ENCODE data around the gene NEK9.

NEK9 gene

GRCh38 chr14:75143761-75144527, 17.1 kb upstream of the NEK9 start:
- H3K23ac ChIP-seq (ENCODE audit: low read length), result no peak overlapping the region
- H3K4ac ChIP-seq (ENCODE audit: low read depth, low read length), result no peak overlapping the region
- H3K36me3 ChIP-seq (ENCODE audit: control insufficient read depth, insufficient read depth, low read length), result peaks cover 2% of the 10 kb centered on the region
- H3K9ac ChIP-seq (ENCODE audit: low read length), result no peak overlapping the region
- H3K18ac ChIP-seq (ENCODE audit: low read length), result no peak overlapping the region
- peaks cover 6% of the 10 kb centered on the region for H3K79me2 ChIP-seq (ENCODE audit: control insufficient read depth, insufficient read depth, low read length)
- no CpG with 5 or more reads among the region's 9 CpGs for WGBS (ENCODE audit: extremely low coverage, insufficient coverage, low lambda C conversion rate)
- H2BK5ac ChIP-seq (ENCODE audit: low read length), result no peak overlapping the region
- H4K8ac ChIP-seq (ENCODE audit: low read depth, low read length), result no peak overlapping the region
- H2BK15ac ChIP-seq (replicated peaks; ENCODE audit: low read depth), result no peak overlapping the region
- H3K27me3 ChIP-seq (ENCODE audit: insufficient read depth, low read length, poor library complexity), result no peaks in the 10 kb centered on the region
- H3K4me1 ChIP-seq (ENCODE audit: control insufficient read depth, low read depth, low read length), result peaks cover 2% of the 10 kb centered on the region
- no peak overlapping the region for H3K56ac ChIP-seq (ENCODE audit: low read length)
- H3K79me1 ChIP-seq (ENCODE audit: low read length), result peaks cover 8% of the 10 kb centered on the region
- DNase-seq, result no peak
- no peak overlapping the region for H3K4me3 ChIP-seq (ENCODE audit: low read length)
- no peak overlapping the region for H2BK120ac ChIP-seq (ENCODE audit: low read depth, low read length)
- H3K4me2 ChIP-seq (ENCODE audit: low read length), result no peak overlapping the region
- H2AK5ac ChIP-seq (ENCODE audit: low read length), result no peak overlapping the region
- no peak overlapping the region for H3K27ac ChIP-seq (ENCODE audit: low read depth, low read length)
- H4K5ac ChIP-seq (ENCODE audit: low read length), result no peak overlapping the region

- DNase-seq, result no peak
- no peak overlapping the region for H3K27ac ChIP-seq (ENCODE audit: low read depth, low read length)
- no peak overlapping the region for H2BK5ac ChIP-seq (ENCODE audit: low read length)
- no peak overlapping the region for H2BK120ac ChIP-seq (ENCODE audit: low read depth, low read length)
- H2AK5ac ChIP-seq (ENCODE audit: low read length), result no peak overlapping the region
- no peak overlapping the region for H3K9ac ChIP-seq (ENCODE audit: low read length)
- H3K27me3 ChIP-seq (ENCODE audit: insufficient read depth, low read length, poor library complexity), result no peaks in the 10 kb centered on the region
- H4K8ac ChIP-seq (ENCODE audit: low read depth, low read length), result no peak overlapping the region
- H3K4ac ChIP-seq (ENCODE audit: low read depth, low read length), result no peak overlapping the region
- no peaks in the 10 kb centered on the region for H3K4me1 ChIP-seq (ENCODE audit: control insufficient read depth, low read depth, low read length)
- no CpG with 5 or more reads among the region's 1 CpG for WGBS (ENCODE audit: extremely low coverage, insufficient coverage, low lambda C conversion rate)
- peaks cover 8% of the 10 kb centered on the region for H3K79me1 ChIP-seq (ENCODE audit: low read length)
- peaks cover 6% of the 10 kb centered on the region for H3K79me2 ChIP-seq (ENCODE audit: control insufficient read depth, insufficient read depth, low read length)
- H3K56ac ChIP-seq (ENCODE audit: low read length), result no peak overlapping the region
- H4K5ac ChIP-seq (ENCODE audit: low read length), result no peak overlapping the region
- H2BK15ac ChIP-seq (replicated peaks; ENCODE audit: low read depth), result no peak overlapping the region
- peaks cover 2% of the 10 kb centered on the region for H3K36me3 ChIP-seq (ENCODE audit: control insufficient read depth, insufficient read depth, low read length)
- no peak overlapping the region for H3K18ac ChIP-seq (ENCODE audit: low read length)
- H3K4me2 ChIP-seq (ENCODE audit: low read length), result no peak overlapping the region
- no peak overlapping the region for H3K23ac ChIP-seq (ENCODE audit: low read length)
- H3K4me3 ChIP-seq (ENCODE audit: low read length), result no peak overlapping the region
Observed at GRCh38 chr14:75142494-75142893, 15.6 kb upstream of the NEK9 start.

- H3K27ac ChIP-seq (ENCODE audit: low read depth, low read length), result no peak overlapping the region
- peaks cover 2% of the 10 kb centered on the region for H3K36me3 ChIP-seq (ENCODE audit: control insufficient read depth, insufficient read depth, low read length)
- no peak overlapping the region for H4K5ac ChIP-seq (ENCODE audit: low read length)
- no peaks in the 10 kb centered on the region for H3K27me3 ChIP-seq (ENCODE audit: insufficient read depth, low read length, poor library complexity)
- no peak overlapping the region for H2BK5ac ChIP-seq (ENCODE audit: low read length)
- no peak overlapping the region for H2BK120ac ChIP-seq (ENCODE audit: low read depth, low read length)
- no peak overlapping the region for H3K4me2 ChIP-seq (ENCODE audit: low read length)
- H3K79me2 ChIP-seq (ENCODE audit: control insufficient read depth, insufficient read depth, low read length), result peaks cover 6% of the 10 kb centered on the region
- no peak overlapping the region for H2BK15ac ChIP-seq (replicated peaks; ENCODE audit: low read depth)
- no peak overlapping the region for H3K4me3 ChIP-seq (ENCODE audit: low read length)
- H3K23ac ChIP-seq (ENCODE audit: low read length), result no peak overlapping the region
- H3K18ac ChIP-seq (ENCODE audit: low read length), result no peak overlapping the region
- no peak overlapping the region for H3K9ac ChIP-seq (ENCODE audit: low read length)
- H3K79me1 ChIP-seq (ENCODE audit: low read length), result peaks cover 8% of the 10 kb centered on the region
- no peak overlapping the region for H3K4ac ChIP-seq (ENCODE audit: low read depth, low read length)
- H4K8ac ChIP-seq (ENCODE audit: low read depth, low read length), result no peak overlapping the region
- no peaks in the 10 kb centered on the region for H3K4me1 ChIP-seq (ENCODE audit: control insufficient read depth, low read depth, low read length)
- no peak overlapping the region for H3K56ac ChIP-seq (ENCODE audit: low read length)
- peak; percentile 62 for DNase-seq
- H2AK5ac ChIP-seq (ENCODE audit: low read length), result no peak overlapping the region
Observed at GRCh38 chr14:75141967-75142366, 15.1 kb upstream of the NEK9 start.

DNA sequence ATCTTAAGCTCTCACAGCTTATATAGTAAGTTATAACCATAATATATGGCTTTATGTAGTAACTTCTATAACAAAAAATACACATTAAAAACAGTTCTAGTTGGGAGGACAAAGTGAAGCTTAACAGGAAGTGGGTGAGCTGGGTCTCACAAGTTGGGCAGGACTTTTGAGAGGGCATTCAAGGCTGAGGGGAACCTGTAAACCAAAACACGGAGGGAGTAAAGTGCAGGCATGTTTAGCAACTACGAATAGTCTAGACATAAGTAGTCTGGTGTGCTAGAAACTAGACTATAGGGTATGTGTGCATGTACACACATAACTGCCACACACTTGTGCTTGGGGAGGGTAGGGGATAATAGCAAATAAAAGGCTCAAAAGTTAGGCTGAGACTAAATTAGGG, 14.2 kb upstream of the NEK9 start:
- no peak overlapping the region for H2AK5ac ChIP-seq (ENCODE audit: low read length)

DNA sequence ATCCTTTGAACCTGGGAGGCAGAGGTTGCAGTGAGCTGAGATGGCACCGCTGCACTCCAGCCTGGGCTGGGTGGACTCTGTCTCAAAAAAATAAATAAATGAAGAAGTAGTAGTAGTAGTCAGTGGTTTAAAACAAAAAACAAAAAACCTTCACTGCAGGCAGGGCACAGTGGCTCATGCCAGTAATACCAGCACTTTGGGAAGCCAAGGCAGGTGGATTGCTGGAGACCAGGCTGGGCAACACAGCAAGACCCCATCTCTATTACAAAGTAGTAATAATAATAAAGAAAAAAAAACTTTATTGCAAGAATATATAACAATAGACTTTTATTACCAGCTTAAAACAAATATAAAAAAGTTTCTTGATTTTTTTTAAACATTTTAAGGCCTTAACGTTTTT, 13.8 kb upstream of the NEK9 start:
- Histone ChIP-seq H2BK15ac (replicated peaks; ENCODE audit: low read depth) (no peak overlapping the region), H3K4me3 (ENCODE audit: low read length) (no peak overlapping the region), H3K9ac (ENCODE audit: low read length) (no peak overlapping the region), H3K56ac (ENCODE audit: low read length) (no peak overlapping the region), H3K27me3 (ENCODE audit: insufficient read depth, low read length, poor library complexity) (no peaks in the 10 kb centered on the region), H3K36me3 (ENCODE audit: control insufficient read depth, insufficient read depth, low read length) (peaks cover 2% of the 10 kb centered on the region), H4K8ac (ENCODE audit: low read depth, low read length) (no peak overlapping the region), H3K27ac (ENCODE audit: low read depth, low read length) (no peak overlapping the region), H3K18ac (ENCODE audit: low read length) (no peak overlapping the region), H3K4me1 (ENCODE audit: control insufficient read depth, low read depth, low read length) (no peaks in the 10 kb centered on the region), H3K79me2 (ENCODE audit: control insufficient read depth, insufficient read depth, low read length) (peaks cover 6% of the 10 kb centered on the region), H2BK5ac (ENCODE audit: low read length) (no peak overlapping the region), H4K5ac (ENCODE audit: low read length) (no peak overlapping the region), H3K79me1 (ENCODE audit: low read length) (peaks cover 8% of the 10 kb centered on the region), H2BK120ac (ENCODE audit: low read depth, low read length) (no peak overlapping the region), H2AK5ac (ENCODE audit: low read length) (no peak overlapping the region), H3K23ac (ENCODE audit: low read length) (no peak overlapping the region), H3K4me2 (ENCODE audit: low read length) (no peak overlapping the region), H3K4ac (ENCODE audit: low read depth, low read length) (no peak overlapping the region)
- DNase-seq, result no peak
- no CpG with 5 or more reads among the region's 2 CpGs for WGBS (ENCODE audit: extremely low coverage, insufficient coverage, low lambda C conversion rate)

More for the DNA sequence above, 14.2 kb upstream of the NEK9 start:
- peaks cover 8% of the 10 kb centered on the region for H3K79me1 ChIP-seq (ENCODE audit: low read length)
- H4K8ac ChIP-seq (ENCODE audit: low read depth, low read length), result no peak overlapping the region
- H3K4me3 ChIP-seq (ENCODE audit: low read length), result no peak overlapping the region
- no peak overlapping the region for H2BK120ac ChIP-seq (ENCODE audit: low read depth, low read length)
- no peak for DNase-seq
- H3K79me2 ChIP-seq (ENCODE audit: control insufficient read depth, insufficient read depth, low read length), result peaks cover 6% of the 10 kb centered on the region
- no peak overlapping the region for H3K27ac ChIP-seq (ENCODE audit: low read depth, low read length)
- no peak overlapping the region for H4K5ac ChIP-seq (ENCODE audit: low read length)
- no peaks in the 10 kb centered on the region for H3K27me3 ChIP-seq (ENCODE audit: insufficient read depth, low read length, poor library complexity)
- no peaks in the 10 kb centered on the region for H3K4me1 ChIP-seq (ENCODE audit: control insufficient read depth, low read depth, low read length)
- H3K56ac ChIP-seq (ENCODE audit: low read length), result no peak overlapping the region
- H3K36me3 ChIP-seq (ENCODE audit: control insufficient read depth, insufficient read depth, low read length), result peaks cover 2% of the 10 kb centered on the region
- H2BK5ac ChIP-seq (ENCODE audit: low read length), result no peak overlapping the region
- no peak overlapping the region for H3K4ac ChIP-seq (ENCODE audit: low read depth, low read length)
- H3K18ac ChIP-seq (ENCODE audit: low read length), result no peak overlapping the region
- H2BK15ac ChIP-seq (replicated peaks; ENCODE audit: low read depth), result no peak overlapping the region
- H3K23ac ChIP-seq (ENCODE audit: low read length), result no peak overlapping the region
- H3K9ac ChIP-seq (ENCODE audit: low read length), result no peak overlapping the region
- no CpG with 5 or more reads among the region's 2 CpGs for WGBS (ENCODE audit: extremely low coverage, insufficient coverage, low lambda C conversion rate)
- H3K4me2 ChIP-seq (ENCODE audit: low read length), result no peak overlapping the region

- H2BK5ac ChIP-seq (ENCODE audit: low read length), result no peak overlapping the region
- H3K4me1 ChIP-seq (ENCODE audit: control insufficient read depth, low read depth, low read length), result no peaks in the 10 kb centered on the region
- H4K8ac ChIP-seq (ENCODE audit: low read depth, low read length), result no peak overlapping the region
- H3K56ac ChIP-seq (ENCODE audit: low read length), result no peak overlapping the region
- no peak overlapping the region for H3K4me2 ChIP-seq (ENCODE audit: low read length)
- WGBS (ENCODE audit: extremely low coverage, insufficient coverage, low lambda C conversion rate), result no CpG with 5 or more reads among the region's 2 CpGs
- H3K4me3 ChIP-seq (ENCODE audit: low read length), result no peak overlapping the region
- H3K79me1 ChIP-seq (ENCODE audit: low read length), result peaks cover 4% of the 10 kb centered on the region
- H3K9ac ChIP-seq (ENCODE audit: low read length), result no peak overlapping the region
- no peak overlapping the region for H3K23ac ChIP-seq (ENCODE audit: low read length)
- H3K18ac ChIP-seq (ENCODE audit: low read length), result no peak overlapping the region
- H3K79me2 ChIP-seq (ENCODE audit: control insufficient read depth, insufficient read depth, low read length), result peaks cover 1% of the 10 kb centered on the region
- H2BK15ac ChIP-seq (replicated peaks; ENCODE audit: low read depth), result no peak overlapping the region
- no peak for DNase-seq
- H2AK5ac ChIP-seq (ENCODE audit: low read length), result no peak overlapping the region
- H3K36me3 ChIP-seq (ENCODE audit: control insufficient read depth, insufficient read depth, low read length), result peaks cover 4% of the 10 kb centered on the region
- H3K27me3 ChIP-seq (ENCODE audit: insufficient read depth, low read length, poor library complexity), result no peaks in the 10 kb centered on the region
- no peak overlapping the region for H4K5ac ChIP-seq (ENCODE audit: low read length)
- H3K27ac ChIP-seq (ENCODE audit: low read depth, low read length), result no peak overlapping the region
- H2BK120ac ChIP-seq (ENCODE audit: low read depth, low read length), result no peak overlapping the region
- H3K4ac ChIP-seq (ENCODE audit: low read depth, low read length), result no peak overlapping the region
Observed at GRCh38 chr14:75139185-75139584, 12.3 kb upstream of the NEK9 start.
